ENCODE measurements around the gene LGALS9.
"Not testable (repeated sequence)": the region's sequence is repeated elsewhere in the genome, so short reads cannot be mapped to it uniquely, and the experiment has no call there.

LGALS9 gene

DNA sequence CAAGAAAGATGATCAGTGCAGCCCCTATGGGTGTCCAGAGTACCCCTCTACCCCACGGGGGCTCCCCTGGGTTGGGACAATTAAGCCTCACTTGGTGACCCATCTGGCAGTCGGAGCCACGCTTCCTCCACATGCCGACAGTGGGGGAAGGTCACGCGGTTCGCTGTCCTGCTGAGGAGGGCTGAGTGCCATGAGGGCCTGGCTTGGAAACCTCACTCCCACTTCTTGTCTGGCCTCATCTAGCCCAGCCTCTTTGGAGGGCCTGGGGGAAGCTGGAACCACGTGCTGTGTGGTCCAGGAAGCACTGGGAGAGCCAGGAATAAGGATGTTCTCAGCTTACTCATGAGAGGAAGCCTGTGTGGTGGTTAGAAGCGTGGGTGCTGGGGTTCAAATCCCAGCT, 1.8 kb downstream of the LGALS9 start:
- POLR2A ChIA-PET, result interaction anchor here (0.6 kb wide), 1 partner anchor 305 kb away, joined by 3 read pairs; no protein-coding TSS in a partner anchor
- H3K27ac ChIP-seq (ENCODE audit: extremely low read depth, low read depth, low read length); H3K36me3 ChIP-seq (ENCODE audit: control insufficient read depth in 2 of 2, insufficient read depth in 1 of 2, low read length in 2 of 2); H3K9me3 ChIP-seq (ENCODE audit: control insufficient read depth, insufficient read depth, low read depth, low read length); H3K4me3 ChIP-seq (ENCODE audit: low read depth, low read length); H3K4me1 ChIP-seq (ENCODE audit: control insufficient read depth, insufficient read depth, low read length): not testable (repeated sequence)
- CTCF ChIA-PET, result interaction anchor here (1.3 to 1.9 kb wide), 5 partner anchors 14 to 396 kb away, joined by 3 to 8 read pairs (median 3); no protein-coding TSS in a partner anchor
- TF ChIP-seq ZIC2 (tag by site-specific recombination; IDR thresholded peaks at IDR 0.05), result peak; percentile 71

DNA sequence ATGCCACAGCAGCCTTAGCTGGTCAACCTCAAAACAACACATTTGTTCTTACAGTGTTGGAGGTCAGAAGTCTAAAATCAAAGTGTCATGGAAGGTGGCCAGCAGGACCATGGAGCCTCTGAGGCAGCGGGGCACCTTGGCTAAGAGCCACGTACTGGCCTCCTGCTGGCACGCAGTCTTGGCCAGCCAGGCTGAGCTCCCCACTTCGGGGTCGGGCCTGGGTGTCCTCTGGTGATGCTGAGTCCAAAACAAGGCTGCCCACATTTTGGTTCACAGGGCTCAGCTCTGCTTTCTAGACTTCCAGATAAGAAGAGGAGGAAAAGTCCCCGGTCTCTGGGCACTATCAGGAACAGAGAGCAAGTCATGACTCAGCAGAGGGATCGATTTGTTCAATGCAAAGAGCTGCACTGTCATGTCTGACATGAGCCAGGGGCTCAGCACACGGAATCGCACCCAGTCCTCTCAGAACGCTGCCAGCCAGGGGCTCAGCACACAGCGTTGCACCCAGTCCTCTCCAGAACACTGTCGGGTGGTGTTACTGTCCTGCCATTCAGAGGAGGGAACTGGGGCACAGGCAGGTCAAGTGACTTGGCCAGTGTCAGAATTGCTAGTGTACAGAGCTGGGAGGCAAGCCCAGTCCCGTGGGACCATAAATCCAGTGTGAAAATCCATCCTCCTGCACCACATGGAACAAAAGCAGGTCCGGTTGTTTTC, 2.5 kb downstream of the LGALS9 start:
- H3K4me1 ChIP-seq (ENCODE audit: control insufficient read depth, insufficient read depth, low read length), result no peaks in the 10 kb centered on the region
- no peaks in the 10 kb centered on the region for H3K36me3 ChIP-seq (ENCODE audit: control insufficient read depth in 2 of 2, insufficient read depth in 1 of 2, low read length in 2 of 2)
- no peak overlapping the region for H3K4me3 ChIP-seq (ENCODE audit: low read depth, low read length)
- ChIA-PET POLR2A (interaction anchor here (0.6 kb wide), 1 partner anchor 306 kb away, joined by 3 read pairs; no protein-coding TSS in a partner anchor), CTCF (interaction anchor here (1.3 to 1.9 kb wide), 4 partner anchors 13 to 397 kb away, joined by 3 to 8 read pairs (median 4); no protein-coding TSS in a partner anchor)
- no peaks in the 10 kb centered on the region for H3K9me3 ChIP-seq (ENCODE audit: control insufficient read depth, insufficient read depth, low read depth, low read length)
- no peak overlapping the region for H3K27ac ChIP-seq (ENCODE audit: extremely low read depth, low read depth, low read length)
- no peak for TF ChIP-seq ZNF10 (tag by site-specific recombination; IDR thresholded peaks at IDR 0.05)
- no peak for TF ChIP-seq ZNF629 (tag by site-specific recombination; IDR thresholded peaks at IDR 0.05)
- no peak for TF ChIP-seq ZNF248 (tag by site-specific recombination; IDR thresholded peaks at IDR 0.05)
- TF ChIP-seq KLF16 (tag by site-specific recombination; IDR thresholded peaks at IDR 0.05), result no peak

DNA sequence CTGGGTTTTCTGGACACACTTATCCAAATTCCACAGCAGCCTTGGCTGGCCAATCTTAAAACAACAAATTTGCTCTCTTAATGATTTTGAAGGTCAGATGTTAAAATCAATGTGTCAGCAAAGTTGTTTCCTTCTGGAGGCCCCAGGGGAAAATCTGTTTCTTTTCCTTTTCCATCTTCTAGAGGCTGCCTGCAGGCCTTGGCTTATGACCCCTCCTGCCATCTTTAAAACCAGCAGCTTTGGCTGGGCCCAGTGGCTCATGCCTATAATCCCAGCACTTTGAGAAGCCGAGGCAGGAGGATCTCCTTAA, 3.0 kb downstream of the LGALS9 start:
- no peaks in the 10 kb centered on the region for H3K4me1 ChIP-seq (ENCODE audit: control insufficient read depth, insufficient read depth, low read length)
- no peaks in the 10 kb centered on the region for H3K9me3 ChIP-seq (ENCODE audit: control insufficient read depth, insufficient read depth, low read depth, low read length)
- CTCF ChIA-PET, result interaction anchor here (0.7 to 1.8 kb wide), 2 partner anchors 13 to 14 kb away, joined by 3 to 4 read pairs; no protein-coding TSS in a partner anchor
- H3K4me3 ChIP-seq (ENCODE audit: low read depth, low read length), result no peak overlapping the region
- POLR2A ChIA-PET, result no interaction called here
- no peaks in the 10 kb centered on the region for H3K36me3 ChIP-seq (ENCODE audit: control insufficient read depth in 2 of 2, insufficient read depth in 1 of 2, low read length in 2 of 2)
- no peak overlapping the region for H3K27ac ChIP-seq (ENCODE audit: extremely low read depth, low read depth, low read length)
- no peak for TF ChIP-seq ZNF777 (tag by site-specific recombination; IDR thresholded peaks at IDR 0.05; ENCODE audit: borderline replicate concordance)
- no peak for TF ChIP-seq ZFHX2 (tag by site-specific recombination; conservative IDR thresholded peaks at IDR 0.05)
- TF ChIP-seq, protein P1, sequence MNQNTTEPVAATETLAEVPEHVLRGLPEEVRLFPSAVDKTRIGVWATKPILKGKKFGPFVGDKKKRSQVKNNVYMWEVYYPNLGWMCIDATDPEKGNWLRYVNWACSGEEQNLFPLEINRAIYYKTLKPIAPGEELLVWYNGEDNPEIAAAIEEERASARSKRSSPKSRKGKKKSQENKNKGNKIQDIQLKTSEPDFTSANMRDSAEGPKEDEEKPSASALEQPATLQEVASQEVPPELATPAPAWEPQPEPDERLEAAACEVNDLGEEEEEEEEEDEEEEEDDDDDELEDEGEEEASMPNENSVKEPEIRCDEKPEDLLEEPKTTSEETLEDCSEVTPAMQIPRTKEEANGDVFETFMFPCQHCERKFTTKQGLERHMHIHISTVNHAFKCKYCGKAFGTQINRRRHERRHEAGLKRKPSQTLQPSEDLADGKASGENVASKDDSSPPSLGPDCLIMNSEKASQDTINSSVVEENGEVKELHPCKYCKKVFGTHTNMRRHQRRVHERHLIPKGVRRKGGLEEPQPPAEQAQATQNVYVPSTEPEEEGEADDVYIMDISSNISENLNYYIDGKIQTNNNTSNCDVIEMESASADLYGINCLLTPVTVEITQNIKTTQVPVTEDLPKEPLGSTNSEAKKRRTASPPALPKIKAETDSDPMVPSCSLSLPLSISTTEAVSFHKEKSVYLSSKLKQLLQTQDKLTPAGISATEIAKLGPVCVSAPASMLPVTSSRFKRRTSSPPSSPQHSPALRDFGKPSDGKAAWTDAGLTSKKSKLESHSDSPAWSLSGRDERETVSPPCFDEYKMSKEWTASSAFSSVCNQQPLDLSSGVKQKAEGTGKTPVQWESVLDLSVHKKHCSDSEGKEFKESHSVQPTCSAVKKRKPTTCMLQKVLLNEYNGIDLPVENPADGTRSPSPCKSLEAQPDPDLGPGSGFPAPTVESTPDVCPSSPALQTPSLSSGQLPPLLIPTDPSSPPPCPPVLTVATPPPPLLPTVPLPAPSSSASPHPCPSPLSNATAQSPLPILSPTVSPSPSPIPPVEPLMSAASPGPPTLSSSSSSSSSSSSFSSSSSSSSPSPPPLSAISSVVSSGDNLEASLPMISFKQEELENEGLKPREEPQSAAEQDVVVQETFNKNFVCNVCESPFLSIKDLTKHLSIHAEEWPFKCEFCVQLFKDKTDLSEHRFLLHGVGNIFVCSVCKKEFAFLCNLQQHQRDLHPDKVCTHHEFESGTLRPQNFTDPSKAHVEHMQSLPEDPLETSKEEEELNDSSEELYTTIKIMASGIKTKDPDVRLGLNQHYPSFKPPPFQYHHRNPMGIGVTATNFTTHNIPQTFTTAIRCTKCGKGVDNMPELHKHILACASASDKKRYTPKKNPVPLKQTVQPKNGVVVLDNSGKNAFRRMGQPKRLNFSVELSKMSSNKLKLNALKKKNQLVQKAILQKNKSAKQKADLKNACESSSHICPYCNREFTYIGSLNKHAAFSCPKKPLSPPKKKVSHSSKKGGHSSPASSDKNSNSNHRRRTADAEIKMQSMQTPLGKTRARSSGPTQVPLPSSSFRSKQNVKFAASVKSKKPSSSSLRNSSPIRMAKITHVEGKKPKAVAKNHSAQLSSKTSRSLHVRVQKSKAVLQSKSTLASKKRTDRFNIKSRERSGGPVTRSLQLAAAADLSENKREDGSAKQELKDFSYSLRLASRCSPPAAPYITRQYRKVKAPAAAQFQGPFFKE (tag by site-specific recombination; IDR thresholded peaks at IDR 0.05; ENCODE audit: borderline replicate concordance), result no peak
- no peak for TF ChIP-seq ZNF600 (tag by site-specific recombination; IDR thresholded peaks at IDR 0.05)

DNA sequence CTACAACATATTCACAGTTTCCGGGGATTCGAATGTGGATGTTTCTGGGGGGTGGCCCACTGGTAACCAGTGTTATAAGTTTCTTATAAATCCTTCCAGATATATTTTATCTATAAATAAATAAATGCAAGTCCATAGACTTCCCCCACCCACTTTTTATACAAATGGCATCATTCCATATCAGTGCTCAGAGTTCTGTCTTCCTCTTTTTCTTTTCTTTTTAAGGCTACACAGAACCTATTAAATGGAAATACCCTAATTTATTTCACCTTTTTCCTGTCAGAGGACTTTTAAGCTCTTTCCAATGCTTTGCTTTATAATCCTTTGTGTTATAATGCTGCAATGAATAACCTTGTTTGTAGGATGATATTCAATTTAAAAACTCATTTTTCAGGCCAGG, 3.8 kb downstream of the LGALS9 start:
- H3K4me3 ChIP-seq (ENCODE audit: low read depth, low read length), result no peak overlapping the region
- no peaks in the 10 kb centered on the region for H3K36me3 ChIP-seq (ENCODE audit: control insufficient read depth in 2 of 2, insufficient read depth in 1 of 2, low read length in 2 of 2)
- CTCF ChIA-PET, result interaction anchor here (0.7 to 1.3 kb wide), 5 partner anchors 14 to 245 kb away, joined by 3 to 4 read pairs (median 3); no protein-coding TSS in a partner anchor
- no peaks in the 10 kb centered on the region for H3K9me3 ChIP-seq (ENCODE audit: control insufficient read depth, insufficient read depth, low read depth, low read length)
- no peak overlapping the region for H3K27ac ChIP-seq (ENCODE audit: extremely low read depth, low read depth, low read length)
- no peaks in the 10 kb centered on the region for H3K4me1 ChIP-seq (ENCODE audit: control insufficient read depth, insufficient read depth, low read length)
- POLR2A ChIA-PET, result no interaction called here
- TF ChIP-seq ZBTB20 (tag by site-specific recombination; IDR thresholded peaks at IDR 0.05) (no peak), ZNF423 (tag by site-specific recombination; IDR thresholded peaks at IDR 0.05) (no peak), ZNF19 (tag by site-specific recombination; IDR thresholded peaks at IDR 0.05; ENCODE audit: low read depth) (no peak), OSR2 (tag by site-specific recombination; IDR thresholded peaks at IDR 0.05) (no peak), ZNF560 (tag by site-specific recombination; IDR thresholded peaks at IDR 0.05; ENCODE audit: borderline replicate concordance) (no peak), SP3 (tag by site-specific recombination; IDR thresholded peaks at IDR 0.05) (no peak), ZNF133 (tag by site-specific recombination; IDR thresholded peaks at IDR 0.05) (no peak), ZNF223 (tag by site-specific recombination; IDR thresholded peaks at IDR 0.05) (no peak)
- TF ChIP-seq, protein P2, sequence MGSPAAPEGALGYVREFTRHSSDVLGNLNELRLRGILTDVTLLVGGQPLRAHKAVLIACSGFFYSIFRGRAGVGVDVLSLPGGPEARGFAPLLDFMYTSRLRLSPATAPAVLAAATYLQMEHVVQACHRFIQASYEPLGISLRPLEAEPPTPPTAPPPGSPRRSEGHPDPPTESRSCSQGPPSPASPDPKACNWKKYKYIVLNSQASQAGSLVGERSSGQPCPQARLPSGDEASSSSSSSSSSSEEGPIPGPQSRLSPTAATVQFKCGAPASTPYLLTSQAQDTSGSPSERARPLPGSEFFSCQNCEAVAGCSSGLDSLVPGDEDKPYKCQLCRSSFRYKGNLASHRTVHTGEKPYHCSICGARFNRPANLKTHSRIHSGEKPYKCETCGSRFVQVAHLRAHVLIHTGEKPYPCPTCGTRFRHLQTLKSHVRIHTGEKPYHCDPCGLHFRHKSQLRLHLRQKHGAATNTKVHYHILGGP (tag by site-specific recombination; IDR thresholded peaks at IDR 0.05), result no peak
- TF ChIP-seq, protein P3, sequence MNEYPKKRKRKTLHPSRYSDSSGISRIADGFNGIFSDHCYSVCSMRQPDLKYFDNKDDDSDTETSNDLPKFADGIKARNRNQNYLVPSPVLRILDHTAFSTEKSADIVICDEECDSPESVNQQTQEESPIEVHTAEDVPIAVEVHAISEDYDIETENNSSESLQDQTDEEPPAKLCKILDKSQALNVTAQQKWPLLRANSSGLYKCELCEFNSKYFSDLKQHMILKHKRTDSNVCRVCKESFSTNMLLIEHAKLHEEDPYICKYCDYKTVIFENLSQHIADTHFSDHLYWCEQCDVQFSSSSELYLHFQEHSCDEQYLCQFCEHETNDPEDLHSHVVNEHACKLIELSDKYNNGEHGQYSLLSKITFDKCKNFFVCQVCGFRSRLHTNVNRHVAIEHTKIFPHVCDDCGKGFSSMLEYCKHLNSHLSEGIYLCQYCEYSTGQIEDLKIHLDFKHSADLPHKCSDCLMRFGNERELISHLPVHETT (tag by site-specific recombination; IDR thresholded peaks at IDR 0.05), result no peak

Data from HEK293 (cell line).